Neural cell (in vitro differentiated cells): ENCODE data around the gene PI4K2B. TPM values are rescaled to one million over a fixed set of nuclear protein-coding genes. Genes with fewer than 3 reads are reported as not detected.

Experiments
- H2AFZ ChIP-seq: fragments of 200-600, 300-800 bp; sonication (generic), shearing (Covaris generic); 2 replicates; pipeline ENCODE4 v1.6.0; 2014; ENCODE audit warnings: low read depth, mild to moderate bottlenecking, antibody characterized with exemption, low read length, moderate library complexity
- H3F3A ChIP-seq: fragments of 200-600 bp; shearing (Covaris generic); 2 replicates; pipeline ENCODE4 v1.6.1; 2016; ENCODE audit warnings: mild to moderate bottlenecking, moderate library complexity, mixed read lengths, antibody characterized with exemption, low read length; ENCODE audit not compliant: insufficient read depth, poor library complexity, severe bottlenecking
- H3K27ac ChIP-seq: fragments of 200-600, 300-800 bp; sonication (generic), shearing (Covaris generic); 2 replicates; pipeline ENCODE4 v1.5.1; 2014; ENCODE audit warnings: mild to moderate bottlenecking, low read length, moderate library complexity
- H3K27me3 ChIP-seq: fragments of 300-800, 200-600 bp; sonication (generic), shearing (Covaris generic); 2 replicates; pipeline ENCODE4 v1.6.0; 2014; ENCODE audit warnings: mild to moderate bottlenecking, low read depth, low read length, moderate library complexity; ENCODE audit not compliant: insufficient read depth
- H3K36me3 ChIP-seq: fragments of 300-800, 200-600 bp; sonication (generic), shearing (Covaris generic); 2 replicates; pipeline ENCODE4 v1.5.1; 2014; ENCODE audit warnings: mild to moderate bottlenecking, antibody characterized with exemption, low read length, moderate library complexity; ENCODE audit not compliant: insufficient read depth
- H3K4me2 ChIP-seq: fragments of 300-800, 200-600 bp; sonication (generic), shearing (Covaris generic); 2 replicates; pipeline ENCODE4 v1.6.0; 2014; ENCODE audit warnings: mild to moderate bottlenecking, low read length
- H3K4me3 ChIP-seq: fragments of 300-800, 200-600 bp; sonication (generic), shearing (Covaris generic); 2 replicates; pipeline ENCODE4 v1.5.1; 2014; ENCODE audit warnings: mild to moderate bottlenecking, low read length, moderate library complexity
- H3K79me2 ChIP-seq: fragments of 200-600 bp; shearing (Covaris generic); replicated peaks from 2 replicates; pipeline ENCODE4 v1.6.0; 2014; ENCODE audit warnings: mild to moderate bottlenecking, low read length, moderate library complexity; ENCODE audit not compliant: insufficient read depth
- H3K9ac ChIP-seq: fragments of 300-800, 200-600 bp; sonication (generic), shearing (Covaris generic); 2 replicates; pipeline ENCODE4 v1.6.1; 2016; ENCODE audit warnings: mild to moderate bottlenecking, low read length, mixed read lengths
- H3K9me2 ChIP-seq: fragments of 200-600 bp; shearing (Covaris generic); 2 replicates; pipeline ENCODE4 v1.6.1; 2016; ENCODE audit warnings: mild to moderate bottlenecking, low read length, mixed read lengths; ENCODE audit not compliant: insufficient read depth
- H3K9me3 ChIP-seq: fragments of 200-600, 300-800 bp; sonication (generic), shearing (Covaris generic); 2 replicates; pipeline ENCODE4 v1.6.1; 2016; ENCODE audit warnings: mild to moderate bottlenecking, mixed run types, low read length, moderate library complexity, mixed read lengths
- H4K20me1 ChIP-seq: fragments of 200-600 bp; shearing (Covaris generic); 2 replicates; pipeline ENCODE4 v1.6.1; 2016; ENCODE audit warnings: mild to moderate bottlenecking, mixed run types; ENCODE audit not compliant: insufficient read depth
- CTCF ChIP-seq: fragments of 450-650 bp; IDR thresholded peaks from 2 replicates; pipeline ENCODE4 v1.5.1; 2014; ENCODE audit warnings: antibody characterized with exemption, mild to moderate bottlenecking, moderate library complexity; ENCODE audit not compliant: poor library complexity, severe bottlenecking
- EP300 ChIP-seq: fragments of 450-650 bp; conservative IDR thresholded peaks from 2 replicates; pipeline ENCODE4 v1.6.1; 2014; ENCODE audit warnings: antibody characterized with exemption, mild to moderate bottlenecking, moderate library complexity; ENCODE audit not compliant: poor library complexity, severe bottlenecking
- EZH2 ChIP-seq: fragments of 200-600, 300-800 bp; shearing (Covaris generic), sonication (generic); IDR thresholded peaks from 2 replicates; pipeline ENCODE4 v1.6.1; 2014; ENCODE audit warnings: antibody characterized with exemption, low read length, borderline replicate concordance, mild to moderate bottlenecking; ENCODE audit not compliant: insufficient read depth, poor library complexity, severe bottlenecking
- MXI1 ChIP-seq: fragments of 450-650 bp; conservative IDR thresholded peaks from 2 replicates; pipeline ENCODE4 v1.6.1; 2014; ENCODE audit warnings: antibody characterized with exemption, mild to moderate bottlenecking; ENCODE audit not compliant: poor library complexity, severe bottlenecking
- POLR2AphosphoS5 ChIP-seq: IDR thresholded peaks from 2 replicates; pipeline ENCODE4 v1.6.1; 2012
- RAD21 ChIP-seq: fragments of 450-650 bp; conservative IDR thresholded peaks from 2 replicates; pipeline ENCODE4 v1.6.1; 2014; ENCODE audit warnings: antibody characterized with exemption, mild to moderate bottlenecking, moderate library complexity
- REST ChIP-seq: IDR thresholded peaks from 2 replicates; pipeline ENCODE4 v1.6.1; 2012; ENCODE audit warnings: borderline replicate concordance
- SMC3 ChIP-seq: fragments of 450-650 bp; conservative IDR thresholded peaks from 2 replicates; pipeline ENCODE4 v1.6.1; 2014; ENCODE audit warnings: antibody characterized with exemption, mild to moderate bottlenecking, moderate library complexity; ENCODE audit not compliant: poor library complexity
- TAF1 ChIP-seq: IDR thresholded peaks from 2 replicates; pipeline ENCODE4 v1.6.1; 2012; ENCODE audit warnings: low read depth
- polyA plus RNA-seq: library from polyadenylated mRNA; depleted of rRNA; stranded (reverse); fragments of >200 nt; gene quantifications from 2 replicates; pipeline ENCODE4 v1.2.3, GENCODE V29; 2014

The PI4K2B gene
- polyA plus RNA-seq, 1 donor from 2014 or later: 10.0 TPM

GRCh38 chr4:25303578-25303977, 69.7 kb downstream of the PI4K2B start:
- no peak overlapping the region for H2AFZ ChIP-seq
- no peaks in the 10 kb centered on the region for H3F3A ChIP-seq
- H3K9me3 ChIP-seq: no peaks in the 10 kb centered on the region
- H4K20me1 ChIP-seq: no peaks in the 10 kb centered on the region
- no peak overlapping the region for H3K9ac ChIP-seq
- H3K79me2 ChIP-seq: no peaks in the 10 kb centered on the region
- H3K9me2 ChIP-seq: no peaks in the 10 kb centered on the region
- TF ChIP-seq MXI1 (no peak), POLR2AphosphoS5 (no peak), SMC3 (no peak), TAF1 (no peak), EZH2 (no peak), RAD21 (no peak), EP300 (no peak), REST (no peak), CTCF (no peak)
- no peak overlapping the region for H3K27ac ChIP-seq
- H3K27me3 ChIP-seq: no peaks in the 10 kb centered on the region
- no peaks in the 10 kb centered on the region for H3K36me3 ChIP-seq
- no peak overlapping the region for H3K4me3 ChIP-seq
- H3K4me2 ChIP-seq: no peak overlapping the region

DNA sequence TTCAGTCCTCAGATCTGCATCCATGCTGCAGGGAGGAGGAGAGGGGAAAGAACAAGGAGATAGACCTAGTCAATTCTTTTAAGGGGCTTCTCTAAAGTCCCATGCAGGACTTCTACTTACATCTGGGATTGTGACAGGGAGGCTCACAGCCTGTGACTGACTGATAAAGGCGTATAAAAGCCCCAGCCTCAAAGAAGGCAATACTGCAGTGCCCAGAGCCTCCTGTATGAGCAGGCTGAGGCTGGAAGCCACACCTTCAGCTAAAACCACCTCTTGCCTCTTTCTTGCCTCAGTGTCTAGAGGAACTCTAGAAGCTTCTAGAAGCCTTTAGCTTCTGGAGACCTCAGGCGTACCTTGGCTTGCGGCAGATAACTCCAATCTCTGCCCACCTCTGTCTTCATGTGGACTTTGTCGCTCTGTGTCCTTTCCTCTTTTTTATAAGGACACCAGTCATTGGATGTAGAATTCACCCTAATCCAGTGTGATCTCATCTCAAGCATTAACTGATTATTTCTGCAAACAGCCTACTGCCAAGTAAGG, 72.8 kb downstream of the PI4K2B start:
- no peaks in the 10 kb centered on the region for H3K36me3 ChIP-seq
- no peak overlapping the region for H2AFZ ChIP-seq
- H3K27me3 ChIP-seq: no peaks in the 10 kb centered on the region
- no peaks in the 10 kb centered on the region for H3K79me2 ChIP-seq
- TF ChIP-seq EP300 (no peak), SMC3 (no peak), RAD21 (no peak), CTCF (no peak), REST (no peak), TAF1 (no peak), EZH2 (no peak), POLR2AphosphoS5 (no peak), MXI1 (no peak)
- no peaks in the 10 kb centered on the region for H3K9me3 ChIP-seq
- H3K27ac ChIP-seq: no peak overlapping the region
- no peaks in the 10 kb centered on the region for H4K20me1 ChIP-seq
- no peak overlapping the region for H3K9ac ChIP-seq
- no peak overlapping the region for H3K4me3 ChIP-seq
- H3K9me2 ChIP-seq: no peaks in the 10 kb centered on the region
- H3K4me2 ChIP-seq: no peak overlapping the region
- H3F3A ChIP-seq: no peaks in the 10 kb centered on the region
